Upper lobe of left lung (tissue), 6 donors: Measurements from ENCODE around the gene SDSL. TPM values are rescaled to one million over a fixed set of nuclear protein-coding genes. Genes with fewer than 3 reads are reported as not detected.
A peak's percentile ranks its signal among the peaks of the same experiment; 100 is the strongest.

Experiments
- ATAC-seq, 2 donors: fragments of 200-7000 bp; cut with Tn5 transposase; one replicate each; pipeline ENCODE4 v1.9.1; 2022; ENCODE audit warnings: mild to moderate bottlenecking in 2 of 2, moderate library complexity in 2 of 2; ENCODE audit not compliant: low FRiP score in 2 of 2
- DNase-seq, 2 donors: peaks; one replicate each; pipeline ENCODE4 v3.0.0-alpha.2; 2019 to 2020
- H3K27ac ChIP-seq, 4 donors: fragments of 200-600 bp; sonication (generic); one replicate each; pipeline ENCODE4 v1.5.1; 2016 to 2019
- H3K27me3 ChIP-seq, 4 donors: fragments of 200-600 bp; sonication (generic); one replicate each; pipeline ENCODE4 v1.5.1; 2017 to 2019
- H3K36me3 ChIP-seq, 4 donors: fragments of 200-600 bp; sonication (generic); one replicate each; pipeline ENCODE4 v1.5.1; 2016 to 2019
- H3K4me1 ChIP-seq, 4 donors: fragments of 200-600 bp; sonication (generic); one replicate each; pipeline ENCODE4 v1.5.1; 2018 to 2019
- H3K4me3 ChIP-seq, 4 donors: fragments of 200-600 bp; sonication (generic); one replicate each; pipeline ENCODE4 v1.5.1; 2017 to 2019; ENCODE audit warnings: mild to moderate bottlenecking in 2 of 4, moderate library complexity in 1 of 4
- H3K9me3 ChIP-seq, 4 donors: fragments of 200-600 bp; sonication (generic); one replicate each; pipeline ENCODE4 v1.5.1; 2018 to 2019
- EP300 ChIP-seq, 4 donors: sonication (generic); formaldehyde crosslinking; IDR thresholded peaks; one replicate each; pipeline ENCODE4 v1.5.1; 2017; ENCODE audit warnings: antibody characterized with exemption in 4 of 4, control low read depth in 2 of 4
- POLR2A ChIP-seq, 4 donors: fragments of 450-650 bp; IDR thresholded peaks; one replicate each; pipeline ENCODE4 v1.5.1; 2016 to 2017; ENCODE audit warnings: antibody characterized with exemption in 4 of 4, mild to moderate bottlenecking in 2 of 4
- POLR2AphosphoS5 ChIP-seq, 2 donors: sonication (generic); formaldehyde crosslinking; IDR thresholded peaks; one replicate each; pipeline ENCODE4 v1.5.1; 2017; ENCODE audit warnings: antibody characterized with exemption in 2 of 2
- WGBS, 2 donors: methylation state at CpG; one replicate each; pipeline ENCODE4 v1.1.5; 2017 to 2018; 5-methylcytosine and 5-hydroxymethylcytosine counted together
- total RNA-seq, 6 donors: library from RNA; depleted of rRNA in 4 of 6; stranded (reverse); fragments of >200 nt in 4 of 6; gene quantifications; one replicate each; pipeline versions ENCODE4 v1.1.0 to v1.2.1, GENCODE V29; 2016 to 2021
- TF ChIP-seq, protein P1 (sequence below), 6 experiments: fragments of 450-650 bp in 4 of 6; fragments of 200-600 bp in 2 of 6; sonication (generic) in 2 of 6; IDR thresholded peaks; one replicate each; pipeline ENCODE4 v1.5.1; 2016 to 2019; ENCODE audit warnings: antibody characterized with exemption in 6 of 6
- donor health status: DM: no; HTN: no; CAD: no; lungs with moderate emphysema.
- donor health status: DM: no; HTN: yes; CAD: no; lungs with severe emphysema.

The SDSL gene
- total RNA-seq, 6 donors from 2014 or later = 1.1 to 26.9 (median 9.1) TPM

DNA sequence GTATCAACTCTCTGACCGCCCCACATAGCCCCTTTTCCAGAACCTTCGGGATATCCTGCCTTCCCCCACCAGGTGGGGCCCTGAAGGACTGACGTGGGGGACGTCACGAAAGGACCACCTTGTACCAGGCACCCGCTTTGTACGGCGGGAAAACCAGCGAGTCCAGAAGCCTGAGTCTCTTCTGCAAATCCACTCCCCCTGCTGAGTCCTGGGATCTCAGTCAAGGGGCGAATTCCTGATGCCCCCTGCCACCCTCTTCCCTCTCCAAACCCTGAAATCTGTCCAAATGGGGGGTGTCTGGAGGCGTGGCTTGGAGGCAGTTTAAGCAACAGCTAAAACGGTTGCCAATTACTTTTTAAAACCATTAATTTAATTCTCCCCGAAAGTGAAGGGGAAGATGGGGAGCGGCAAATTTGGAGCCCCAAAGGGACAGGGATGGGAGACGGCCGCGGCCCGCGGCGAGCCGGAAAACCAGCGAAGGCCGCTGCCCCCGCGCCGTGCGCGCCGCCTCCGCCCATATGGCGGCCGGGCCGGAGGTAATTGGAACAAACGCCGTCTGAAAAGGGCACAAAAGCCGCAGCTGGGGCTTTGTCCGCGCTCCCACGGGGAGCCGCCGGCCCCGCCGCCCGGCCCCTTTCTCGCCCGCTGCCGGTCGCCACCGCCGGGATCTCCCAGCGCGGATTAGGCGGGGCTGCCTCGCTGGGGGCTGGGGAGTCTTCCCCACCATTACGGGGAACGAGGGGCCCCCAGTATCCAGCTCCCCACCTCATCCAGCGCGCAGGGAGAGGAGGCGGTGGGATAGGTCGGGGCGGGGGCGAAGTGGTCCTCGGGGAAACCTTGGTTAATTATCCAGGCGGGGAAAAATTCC lies 42.9 kb downstream of the SDSL start:
- Histone ChIP-seq H3K27ac (no peak overlapping the region), H3K27me3 (peaks cover 0 to 78% (median 42%) of the 10 kb centered on the region in 4 donors), H3K4me3 (no peak overlapping the region), H3K4me1 (peaks cover 28 to 56% (median 39%) of the 10 kb centered on the region in 4 donors), H3K36me3 (no peaks in the 10 kb centered on the region), H3K9me3 (no peaks in the 10 kb centered on the region)
- 0 to 3% methylated on average over 29 to 54 of the region's 64 CpGs for WGBS, 2 donors
- DNase-seq (peak in 1 of 2 donors; percentile 78), ATAC-seq (no peak)
- TF ChIP-seq POLR2AphosphoS5 (IDR thresholded peaks at IDR 0.05) = no peak
- TF ChIP-seq, protein P1, sequence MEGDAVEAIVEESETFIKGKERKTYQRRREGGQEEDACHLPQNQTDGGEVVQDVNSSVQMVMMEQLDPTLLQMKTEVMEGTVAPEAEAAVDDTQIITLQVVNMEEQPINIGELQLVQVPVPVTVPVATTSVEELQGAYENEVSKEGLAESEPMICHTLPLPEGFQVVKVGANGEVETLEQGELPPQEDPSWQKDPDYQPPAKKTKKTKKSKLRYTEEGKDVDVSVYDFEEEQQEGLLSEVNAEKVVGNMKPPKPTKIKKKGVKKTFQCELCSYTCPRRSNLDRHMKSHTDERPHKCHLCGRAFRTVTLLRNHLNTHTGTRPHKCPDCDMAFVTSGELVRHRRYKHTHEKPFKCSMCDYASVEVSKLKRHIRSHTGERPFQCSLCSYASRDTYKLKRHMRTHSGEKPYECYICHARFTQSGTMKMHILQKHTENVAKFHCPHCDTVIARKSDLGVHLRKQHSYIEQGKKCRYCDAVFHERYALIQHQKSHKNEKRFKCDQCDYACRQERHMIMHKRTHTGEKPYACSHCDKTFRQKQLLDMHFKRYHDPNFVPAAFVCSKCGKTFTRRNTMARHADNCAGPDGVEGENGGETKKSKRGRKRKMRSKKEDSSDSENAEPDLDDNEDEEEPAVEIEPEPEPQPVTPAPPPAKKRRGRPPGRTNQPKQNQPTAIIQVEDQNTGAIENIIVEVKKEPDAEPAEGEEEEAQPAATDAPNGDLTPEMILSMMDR (IDR thresholded peaks at IDR 0.05) = no peak
- no peak for TF ChIP-seq POLR2A (IDR thresholded peaks at IDR 0.05)
- no peak for TF ChIP-seq EP300 (IDR thresholded peaks at IDR 0.05)

DNA sequence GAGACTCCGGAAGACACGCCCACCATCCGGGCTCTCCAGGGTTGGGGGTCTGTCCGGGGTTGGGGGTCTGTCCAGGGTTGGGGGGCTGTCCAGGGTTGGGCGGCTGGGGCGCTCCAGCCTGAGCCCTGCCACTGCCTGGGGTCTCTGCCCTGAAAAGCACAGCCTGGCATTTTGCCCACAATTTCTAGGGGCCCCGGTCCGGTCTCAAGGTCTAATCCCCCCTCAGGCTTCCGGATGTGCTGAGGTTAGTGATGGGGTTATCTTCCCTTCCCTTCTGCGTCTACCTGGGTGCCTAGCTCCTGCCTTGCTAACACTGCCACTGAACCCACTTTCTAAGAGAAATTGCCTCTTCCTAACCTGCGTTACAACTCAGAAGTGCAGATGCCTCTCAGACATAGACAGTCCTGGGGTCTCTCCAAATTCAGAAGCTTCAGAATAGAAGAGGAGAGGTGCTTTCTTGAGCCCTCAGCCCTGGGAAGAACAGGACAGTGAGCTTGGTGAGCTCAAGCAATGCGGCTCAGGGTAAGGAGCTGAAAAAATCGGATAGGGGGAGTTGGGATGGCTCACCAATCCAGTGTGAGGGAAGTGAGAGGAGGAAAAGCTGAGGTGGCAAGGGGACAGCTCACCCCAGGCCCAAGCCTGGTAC lies 43.8 kb downstream of the SDSL start:
- H3K27me3 ChIP-seq = peaks cover 0 to 84% (median 47%) of the 10 kb centered on the region in 4 donors
- DNase-seq = no peak
- 1 to 5% methylated on average over 11 to 13 of the region's 13 CpGs for WGBS, 2 donors
- H3K4me1 ChIP-seq = peaks cover 28 to 56% (median 39%) of the 10 kb centered on the region in 4 donors
- ATAC-seq = no peak
- no peak overlapping the region for H3K4me3 ChIP-seq
- no peak overlapping the region for H3K27ac ChIP-seq
- TF ChIP-seq POLR2AphosphoS5 (IDR thresholded peaks at IDR 0.05) (no peak), POLR2A (IDR thresholded peaks at IDR 0.05) (no peak), EP300 (IDR thresholded peaks at IDR 0.05) (no peak)
- TF ChIP-seq, protein P1 (IDR thresholded peaks at IDR 0.05) = no peak
- H3K9me3 ChIP-seq = no peaks in the 10 kb centered on the region
- H3K36me3 ChIP-seq = no peaks in the 10 kb centered on the region

DNA sequence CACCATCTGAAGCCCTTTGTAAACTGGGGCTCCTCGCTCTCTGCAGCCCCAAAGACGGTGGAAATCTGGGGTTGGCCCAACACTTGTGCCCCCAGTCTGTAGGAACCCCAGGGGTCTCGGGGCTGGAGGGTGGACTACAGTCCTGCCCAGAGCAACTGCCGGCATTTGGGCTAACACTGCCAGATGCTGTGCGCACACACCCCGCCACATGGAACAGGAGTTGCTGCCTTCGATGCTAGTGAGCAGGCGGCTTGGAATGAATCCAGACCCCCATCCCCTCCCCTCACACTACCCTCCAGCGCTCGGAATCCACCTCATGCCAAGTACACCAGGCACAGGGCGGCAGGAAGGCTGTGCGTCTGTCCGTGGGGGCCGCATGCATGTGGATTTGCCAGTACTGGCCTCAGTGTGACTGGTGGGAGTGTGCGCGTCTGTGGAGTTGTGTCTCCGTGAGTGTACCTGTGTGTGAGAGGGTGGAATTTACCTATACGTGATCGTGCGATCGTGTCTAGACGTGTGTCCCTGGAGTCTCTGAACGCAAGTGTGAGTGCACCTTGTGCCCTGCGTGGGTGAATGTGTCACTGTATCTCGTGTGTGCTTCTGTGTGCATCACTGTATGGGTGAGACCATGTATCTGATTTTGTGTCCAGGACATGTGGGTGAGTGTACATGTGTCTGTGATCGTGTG lies 44.4 kb downstream of the SDSL start:
- peak overlapping the region in 1 of 4 donors; percentile 28 for H3K4me3 ChIP-seq
- H3K27me3 ChIP-seq = peaks cover 0 to 89% (median 50%) of the 10 kb centered on the region in 4 donors
- DNase-seq = peak in 1 of 2 donors; percentile 25
- ATAC-seq = no peak
- H3K36me3 ChIP-seq = no peaks in the 10 kb centered on the region
- 2 to 9% methylated on average over 13 to 25 of the region's 26 CpGs for WGBS, 2 donors
- no peaks in the 10 kb centered on the region for H3K9me3 ChIP-seq
- TF ChIP-seq POLR2AphosphoS5 (IDR thresholded peaks at IDR 0.05) = no peak
- no peak for TF ChIP-seq POLR2A (IDR thresholded peaks at IDR 0.05)
- TF ChIP-seq, protein P1 (IDR thresholded peaks at IDR 0.05) = no peak
- no peak for TF ChIP-seq EP300 (IDR thresholded peaks at IDR 0.05)
- H3K27ac ChIP-seq = no peak overlapping the region
- H3K4me1 ChIP-seq = peaks cover 28 to 61% (median 39%) of the 10 kb centered on the region in 4 donors

DNA sequence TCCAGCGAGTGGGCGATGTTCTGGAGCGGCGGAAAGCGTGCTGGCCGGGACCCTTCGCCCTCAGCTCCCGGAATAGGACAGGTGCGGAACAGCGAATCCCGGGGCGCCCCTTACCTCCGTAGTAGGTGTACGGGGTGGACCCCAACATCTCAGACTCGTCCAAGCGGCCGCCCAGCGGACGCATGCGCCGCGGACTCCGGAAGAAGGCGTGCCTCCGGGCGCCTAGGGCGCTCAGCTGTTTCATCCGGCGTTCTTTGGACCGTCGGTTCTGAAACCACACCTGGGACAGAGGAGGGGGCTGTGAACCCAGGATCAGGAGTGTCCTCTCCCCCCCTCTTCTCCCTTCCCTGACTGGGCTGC lies 44.9 kb downstream of the SDSL start:
- Histone ChIP-seq H3K27ac (no peak overlapping the region), H3K9me3 (no peaks in the 10 kb centered on the region), H3K36me3 (no peaks in the 10 kb centered on the region), H3K27me3 (peaks cover 0 to 93% (median 55%) of the 10 kb centered on the region in 4 donors), H3K4me3 (peak overlapping the region in 3 of 4 donors; percentile 27 to 44 (median 28)), H3K4me1 (peaks cover 27 to 62% (median 38%) of the 10 kb centered on the region in 4 donors)
- TF ChIP-seq POLR2A (IDR thresholded peaks at IDR 0.05) (no peak), EP300 (IDR thresholded peaks at IDR 0.05) (no peak), POLR2AphosphoS5 (IDR thresholded peaks at IDR 0.05) (no peak)
- TF ChIP-seq, protein P1 (IDR thresholded peaks at IDR 0.05) = no peak
- DNase-seq (peak in 1 of 2 donors; percentile 81), ATAC-seq (no peak)
- 1 to 4% methylated on average over 7 to 21 of the region's 31 CpGs for WGBS, 2 donors
